PFSK-1 (cell line): ENCODE data around the gene MAP3K4.

ENCODE experiments used
- POLR2AphosphoS5 ChIP-seq: IDR thresholded peaks from 2 replicates; pipeline ENCODE4 v1.6.1; 2012; ENCODE audit warnings: low read depth, mild to moderate bottlenecking, control low read depth, low read length, moderate library complexity
- SIN3A ChIP-seq: IDR thresholded peaks from 2 replicates; pipeline ENCODE4 v1.6.1; 2012; ENCODE audit warnings: mild to moderate bottlenecking, low read length, moderate library complexity, borderline replicate concordance; ENCODE audit not compliant: insufficient read depth
- TAF1 ChIP-seq: IDR thresholded peaks from 2 replicates; pipeline ENCODE4 v1.6.1; 2012; ENCODE audit warnings: low read length, control low read depth, borderline replicate concordance; ENCODE audit not compliant: insufficient read depth

GRCh38 chr6:161056451-161056850, 64.9 kb downstream of the MAP3K4 start:
- TF ChIP-seq POLR2AphosphoS5, result no peak
- TF ChIP-seq SIN3A, result no peak
- TF ChIP-seq TAF1, result no peak
